Right atrium auricular region (tissue), 2 donors: ENCODE results near the gene GSTK1. TPM values are rescaled to one million over a fixed set of nuclear protein-coding genes. Genes with fewer than 3 reads are reported as not detected.
A peak's percentile ranks its signal among the peaks of the same experiment; 100 is the strongest.
"Not testable (repeated sequence)": the region's sequence is repeated elsewhere in the genome, so short reads cannot be mapped to it uniquely, and the experiment has no call there.

ENCODE experiments used
- DNase-seq: peaks from one replicate; pipeline ENCODE4 v3.0.0-alpha.2; 2019; ENCODE audit warnings: low spot score
- H3K27ac ChIP-seq, 2 donors: fragments of 200-600 bp; sonication (generic); 1 replicate in 1 of 2; 2 replicates in 1 of 2; pipeline ENCODE4 v1.5.1; 2016 to 2019
- H3K27me3 ChIP-seq, 2 donors: fragments of 200-600 bp; sonication (generic); one replicate each; pipeline versions ENCODE4 v1.5.1 to v1.6.0; 2017 to 2019
- H3K36me3 ChIP-seq: fragments of 200-600 bp; sonication (generic); one replicate; pipeline ENCODE4 v1.5.1; 2016
- H3K4me1 ChIP-seq, 2 donors: fragments of 200-600 bp; sonication (generic); one replicate each; pipeline versions ENCODE4 v1.5.1 to v1.6.0; 2017 to 2019
- H3K4me3 ChIP-seq, 2 donors: fragments of 200-600 bp; sonication (generic); 1 replicate in 1 of 2; 2 replicates in 1 of 2; pipeline ENCODE4 v1.5.1; 2017 to 2019; ENCODE audit warnings: mild to moderate bottlenecking in 1 of 2, moderate library complexity in 1 of 2
- H3K9me3 ChIP-seq, 2 donors: fragments of 200-600 bp; sonication (generic); one replicate each; pipeline ENCODE4 v1.5.1; 2019
- CTCF ChIP-seq, 2 donors: fragments of 200-600 bp; sonication (generic); IDR thresholded peaks; one replicate each; pipeline ENCODE4 v1.5.1; 2019; ENCODE audit warnings: antibody characterized with exemption in 2 of 2
- total RNA-seq, 2 donors: library from RNA; depleted of rRNA; stranded (reverse); fragments of >200 nt; gene quantifications; one replicate each; pipeline ENCODE4 v1.1.0, GENCODE V29; 2016

The GSTK1 gene
- total RNA-seq, 2 donors from 2014 or later, result 169 to 270 TPM

- H3K27ac ChIP-seq, result peak within 1 kb of the TSS; percentile 87 to 90
- H3K4me3 ChIP-seq, result peak within 1 kb of the TSS; percentile 93 to 94
- peaks cover 0 to 42% of the 10 kb centered on the region in 2 donors for H3K4me1 ChIP-seq
- peak; percentile 96 for DNase-seq
- H3K9me3 ChIP-seq, result no peaks in the 10 kb centered on the region
- no peaks in the 10 kb centered on the region for H3K27me3 ChIP-seq
- peaks cover 13% of the 10 kb centered on the region for H3K36me3 ChIP-seq
- TF ChIP-seq CTCF (IDR thresholded peaks at IDR 0.05), result peak in 1 of 2 donors; percentile 44
Observed at GRCh38 chr7:143287935-143288826, 24.9 kb downstream of the GSTK1 start, which contains the start of gene CASP2. TSS of gene CASP2 (plus strand) at chr7:143288351. CDS start at chr7:143288456, 105 bp downstream.

- Histone ChIP-seq H3K27ac (peak overlapping the region; percentile 87 to 90), H3K27me3 (no peaks in the 10 kb centered on the region), H3K4me1 (peaks cover 0 to 41% of the 10 kb centered on the region in 2 donors), H3K4me3 (peak overlapping the region; percentile 93 to 94), H3K9me3 (no peaks in the 10 kb centered on the region), H3K36me3 (peaks cover 19% of the 10 kb centered on the region)
- no peak for TF ChIP-seq CTCF (IDR thresholded peaks at IDR 0.05)
- no peak for DNase-seq
Observed at GRCh38 chr7:143288836-143289235, 25.6 kb downstream of the GSTK1 start.

GRCh38 chr7:143289421-143289820 is 26.2 kb downstream of the GSTK1 start:
- peaks cover 0 to 35% of the 10 kb centered on the region in 2 donors for H3K4me1 ChIP-seq
- peak overlapping the region; percentile 93 to 94 for H3K4me3 ChIP-seq
- no peaks in the 10 kb centered on the region for H3K9me3 ChIP-seq
- no peaks in the 10 kb centered on the region for H3K27me3 ChIP-seq
- peak overlapping the region; percentile 87 to 90 for H3K27ac ChIP-seq
- H3K36me3 ChIP-seq, result peaks cover 25% of the 10 kb centered on the region
- no peak for DNase-seq
- TF ChIP-seq CTCF (IDR thresholded peaks at IDR 0.05), result no peak

- H3K4me3 ChIP-seq, DNase-seq, H3K9me3 ChIP-seq, H3K27me3 ChIP-seq: not testable (repeated sequence)
- H3K4me1 ChIP-seq, result peaks cover 0 to 34% of the 10 kb centered on the region in 2 donors
- peaks cover 30% of the 10 kb centered on the region for H3K36me3 ChIP-seq
- peak overlapping the region in 1 of 2 donors; percentile 90 for H3K27ac ChIP-seq
Observed at GRCh38 chr7:143289888-143290287, 26.6 kb downstream of the GSTK1 start.

GRCh38 chr7:143290293-143290692 is 27.1 kb downstream of the GSTK1 start:
- Histone ChIP-seq H3K27me3 (no peaks in the 10 kb centered on the region), H3K36me3 (peaks cover 34% of the 10 kb centered on the region), H3K4me1 (peaks cover 0 to 34% of the 10 kb centered on the region in 2 donors), H3K27ac (no peak overlapping the region), H3K4me3 (no peak overlapping the region), H3K9me3 (no peaks in the 10 kb centered on the region)
- TF ChIP-seq CTCF (IDR thresholded peaks at IDR 0.05), result no peak
- no peak for DNase-seq

GRCh38 chr7:143292876-143293275 is 29.6 kb downstream of the GSTK1 start:
- no peak for TF ChIP-seq CTCF (IDR thresholded peaks at IDR 0.05)
- peaks cover 55% of the 10 kb centered on the region for H3K36me3 ChIP-seq

More at GRCh38 chr7:143292876-143293275, 29.6 kb downstream of the GSTK1 start:
- no peak for DNase-seq
- no peak overlapping the region for H3K27ac ChIP-seq
- H3K9me3 ChIP-seq, result no peaks in the 10 kb centered on the region
- no peak overlapping the region for H3K4me3 ChIP-seq
- no peaks in the 10 kb centered on the region for H3K27me3 ChIP-seq
- peaks cover 0 to 34% of the 10 kb centered on the region in 2 donors for H3K4me1 ChIP-seq
